SK-N-MC (cell line): Measurements from ENCODE around the gene NPBWR2.

Source experiments
- DNase-seq: peaks from one replicate; pipeline ENCODE4 v3.0.0-alpha.2; 2011; ENCODE audit warnings: low read depth, low spot score
- H3K27ac ChIP-seq: fragments of 200-600 bp; sonication (generic); 2 replicates; pipeline ENCODE4 v1.5.1; 2016; ENCODE audit warnings: mixed run types
- H3K36me3 ChIP-seq: fragments of 200-600 bp; sonication (generic); 2 replicates; pipeline ENCODE4 v1.6.1; 2017; ENCODE audit warnings: antibody characterized with exemption, low read length, mixed read lengths; ENCODE audit not compliant: insufficient read depth
- H3K4me3 ChIP-seq: fragments of 200-600 bp; sonication (generic); 2 replicates; pipeline ENCODE4 v1.5.1; 2016
- H3K9ac ChIP-seq: fragments of 200-600 bp; sonication (generic); 2 replicates; pipeline ENCODE4 v1.8.0; 2017; ENCODE audit warnings: mixed run types, mixed read lengths; ENCODE audit not compliant: insufficient read length
- H3K9me3 ChIP-seq: fragments of 200-600 bp; sonication (generic); 2 replicates; pipeline ENCODE4 v1.6.1; 2017; ENCODE audit warnings: low read depth, mild to moderate bottlenecking, antibody characterized with exemption, low read length, moderate library complexity, mixed read lengths
- EZH2 ChIP-seq: fragments of 200-600 bp; sonication (generic); IDR thresholded peaks from one replicate; pipeline ENCODE4 v1.6.1; 2017; ENCODE audit warnings: antibody characterized with exemption
- FOXP2 ChIP-seq: optimal IDR thresholded peaks from 2 replicates; pipeline ENCODE3; 2011; ENCODE audit warnings: mild to moderate bottlenecking, moderate library complexity; ENCODE audit not compliant: insufficient read depth; ENCODE audit errors: extremely low read length, control extremely low read depth
- POLR2AphosphoS5 ChIP-seq: IDR thresholded peaks from 2 replicates; pipeline ENCODE4 v1.6.1; 2012; ENCODE audit warnings: mild to moderate bottlenecking, low read depth, low read length, borderline replicate concordance

The NPBWR2 gene

DNA sequence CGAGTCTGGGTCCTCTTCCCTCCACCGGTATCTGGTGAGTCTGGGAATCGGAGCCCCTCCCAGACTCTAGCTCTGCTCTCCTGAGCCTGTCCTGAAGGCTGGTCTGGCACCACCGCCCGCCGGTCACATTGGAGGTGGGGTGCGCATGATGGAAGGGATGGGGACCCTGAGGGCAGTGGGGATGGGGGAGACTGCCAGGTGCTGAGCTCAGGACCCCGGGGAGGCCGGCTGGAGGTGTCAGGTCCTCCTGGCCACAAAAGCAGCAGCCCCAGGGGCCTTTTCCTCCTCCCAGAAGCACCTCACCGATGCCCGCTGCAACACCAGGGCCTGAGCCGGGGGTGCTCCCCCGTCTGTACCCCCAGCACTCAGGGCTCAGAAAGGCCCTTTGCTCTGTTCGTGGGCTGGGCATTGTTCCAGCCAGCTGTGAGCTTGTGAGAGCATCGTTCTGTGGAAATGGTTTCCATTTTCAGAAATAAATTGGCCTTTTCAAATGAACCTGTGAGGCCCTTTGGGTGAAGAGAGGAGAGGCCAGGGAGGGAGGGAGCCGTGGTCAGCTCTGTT is 2.5 kb upstream of the NPBWR2 start:
- no peaks in the 10 kb centered on the region for H3K36me3 ChIP-seq
- DNase-seq, result no peak
- no peak overlapping the region for H3K9ac ChIP-seq
- H3K27ac ChIP-seq, result no peak overlapping the region
- no peak overlapping the region for H3K4me3 ChIP-seq
- TF ChIP-seq FOXP2 (no peak), POLR2AphosphoS5 (no peak), EZH2 (no peak)
- H3K9me3 ChIP-seq, result no peaks in the 10 kb centered on the region

DNA sequence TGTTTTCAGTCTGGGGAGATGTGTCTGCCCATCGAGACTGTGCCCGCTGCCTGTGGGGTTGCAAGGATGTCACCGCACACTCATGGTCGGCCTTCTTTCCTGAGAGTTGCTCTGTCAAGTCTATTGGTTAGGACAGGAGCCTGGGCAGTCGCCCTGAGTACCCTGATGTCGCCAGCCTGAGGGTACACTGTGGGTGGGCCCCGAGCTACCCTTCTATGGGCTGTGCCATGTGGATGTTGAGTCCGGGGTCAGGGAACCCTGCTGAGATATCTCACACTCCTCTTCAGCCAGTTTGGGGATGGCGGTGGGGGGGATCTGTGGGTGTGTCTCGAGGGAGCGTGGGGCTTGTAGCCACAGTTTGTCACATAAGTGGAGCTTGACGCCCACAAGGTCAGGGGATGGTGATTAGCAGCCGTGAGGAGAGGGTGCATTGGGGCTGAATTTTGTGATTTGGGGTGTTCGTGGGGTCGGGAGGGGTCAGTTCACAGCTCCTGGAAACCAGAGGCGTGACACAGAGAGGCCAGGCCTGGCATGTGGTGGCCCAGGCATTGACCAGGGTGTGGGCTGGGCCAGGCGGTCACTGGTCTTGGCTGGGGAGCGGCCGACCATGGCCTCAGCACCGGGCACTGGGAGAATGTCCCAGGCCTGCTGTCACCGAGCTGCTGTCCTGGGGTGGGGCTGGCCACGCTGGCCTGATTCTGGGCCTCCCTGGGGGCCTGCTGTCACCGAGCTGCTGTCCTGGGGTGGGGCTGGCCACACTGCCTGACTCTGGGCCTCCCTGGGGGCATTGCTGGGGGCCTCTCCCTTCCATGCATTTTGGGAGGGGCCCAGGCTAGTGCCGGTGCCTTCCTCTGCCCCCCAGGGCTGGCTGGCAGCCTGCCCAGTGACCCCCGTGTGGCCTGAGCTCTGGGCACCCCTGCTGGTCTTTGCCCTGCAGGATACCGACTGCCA is 1.6 kb upstream of the NPBWR2 start:
- Histone ChIP-seq H3K27ac (no peak overlapping the region), H3K9me3 (no peaks in the 10 kb centered on the region), H3K9ac (no peak overlapping the region), H3K4me3 (no peak overlapping the region), H3K36me3 (no peaks in the 10 kb centered on the region)
- no peak for TF ChIP-seq EZH2
- DNase-seq, result no peak

DNA sequence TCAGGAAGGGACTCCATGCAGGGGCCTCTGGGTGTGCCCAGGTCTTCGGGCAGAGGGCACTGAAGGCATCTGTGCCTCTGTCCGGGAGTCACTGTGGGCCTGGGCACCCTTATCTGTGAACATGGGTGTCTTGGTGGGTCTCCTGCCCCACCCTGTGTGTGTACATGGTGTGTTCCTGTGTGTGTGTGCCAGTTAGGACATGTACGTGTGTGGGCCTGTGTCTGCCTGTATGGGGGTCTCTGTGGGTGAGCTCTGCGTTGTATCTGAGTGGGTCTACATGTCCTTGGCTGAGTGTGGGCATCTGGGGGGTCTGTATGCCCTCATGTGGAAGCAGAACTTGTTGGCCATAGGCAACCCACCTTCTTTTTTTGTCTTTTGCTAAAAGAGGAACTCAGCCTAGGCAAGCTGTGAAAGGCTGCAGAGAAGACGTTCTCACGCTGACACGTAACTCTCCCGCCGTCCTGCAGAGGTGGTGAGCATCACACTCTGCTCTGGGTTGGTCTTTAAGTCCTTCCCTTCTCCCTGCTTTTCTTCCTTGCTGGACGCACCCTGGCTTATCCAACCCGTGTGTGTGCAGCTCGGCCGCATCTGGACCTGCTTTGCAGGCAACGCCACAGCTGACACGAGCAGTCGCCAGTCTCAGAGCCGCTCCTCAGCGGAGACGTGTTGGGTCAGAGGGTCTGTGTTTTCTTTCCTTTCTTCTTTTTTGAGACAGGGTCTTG is 532 bp upstream of the NPBWR2 start:
- no peak for DNase-seq
- H3K9ac ChIP-seq, result no peak overlapping the region
- H3K9me3 ChIP-seq, result no peaks in the 10 kb centered on the region
- no peak for TF ChIP-seq EZH2
- TF ChIP-seq POLR2AphosphoS5, result no peak
- TF ChIP-seq FOXP2, result no peak
- H3K4me3 ChIP-seq, result no peak overlapping the region
- H3K27ac ChIP-seq, result no peak overlapping the region
- H3K36me3 ChIP-seq, result no peaks in the 10 kb centered on the region

DNA sequence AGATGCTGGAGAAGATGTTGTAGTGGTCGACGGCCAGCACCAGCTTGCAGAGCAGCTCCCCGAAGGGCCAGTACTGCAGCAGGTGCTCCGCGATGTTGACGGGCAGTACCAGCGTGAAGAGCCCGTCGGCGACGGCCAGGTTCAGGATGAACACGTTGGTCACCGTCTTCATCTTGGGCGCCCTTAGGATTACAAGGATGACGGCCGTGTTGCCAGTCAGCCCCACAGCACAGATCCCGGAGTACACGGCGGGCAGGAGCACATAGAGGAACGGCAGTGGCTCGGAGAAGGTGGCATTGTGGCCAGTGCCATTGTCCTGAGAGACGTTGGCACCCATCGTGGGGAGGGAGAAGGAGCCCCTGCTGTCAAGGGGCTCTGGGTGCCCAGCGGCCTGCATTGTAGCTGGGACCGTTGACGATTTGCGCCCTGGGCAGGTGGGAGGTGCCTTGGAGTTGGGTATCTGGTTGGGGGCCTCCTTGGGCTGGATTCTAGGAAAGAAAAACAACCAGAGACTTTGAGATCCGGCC is 867 bp downstream of the NPBWR2 start:
- Histone ChIP-seq H3K9ac (no peak overlapping the region), H3K9me3 (no peaks in the 10 kb centered on the region), H3K4me3 (no peak overlapping the region), H3K36me3 (no peaks in the 10 kb centered on the region), H3K27ac (no peak overlapping the region)
- DNase-seq, result no peak
- TF ChIP-seq EZH2 (no peak), FOXP2 (no peak), POLR2AphosphoS5 (no peak)

DNA sequence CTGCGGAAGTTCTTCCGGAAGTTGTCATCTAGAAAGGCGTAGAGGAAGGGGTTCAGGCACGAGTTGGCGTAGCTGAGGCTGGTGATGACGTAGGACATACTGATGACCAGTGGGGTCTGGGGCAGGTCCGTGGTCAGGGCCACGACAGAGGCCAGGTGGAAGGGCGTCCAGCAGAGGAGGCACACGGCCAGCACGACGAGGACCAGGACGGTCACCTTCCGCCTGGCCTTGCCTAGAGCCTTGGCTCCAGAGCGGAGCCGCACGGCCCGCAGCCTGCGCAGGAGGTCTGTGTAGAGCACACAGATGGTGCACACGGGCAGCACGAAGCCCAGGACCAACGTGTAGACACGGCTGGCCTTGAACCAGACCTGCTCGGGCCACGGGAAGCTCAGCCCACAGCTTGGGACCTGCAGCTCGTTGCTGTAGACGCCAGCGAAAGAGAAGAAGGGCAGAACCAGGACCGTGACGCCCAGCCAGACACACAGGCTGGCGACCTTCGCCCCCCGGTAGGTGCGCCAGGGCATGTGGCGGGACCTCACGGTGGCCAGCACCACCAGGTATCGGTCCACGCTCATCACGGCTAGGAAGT is 1.4 kb downstream of the NPBWR2 start:
- TF ChIP-seq POLR2AphosphoS5, result no peak
- no peak for TF ChIP-seq FOXP2
- no peak for TF ChIP-seq EZH2
- no peak for DNase-seq
- H3K36me3 ChIP-seq, result no peaks in the 10 kb centered on the region
- H3K9ac ChIP-seq, result no peak overlapping the region
- H3K9me3 ChIP-seq, result no peaks in the 10 kb centered on the region
- H3K27ac ChIP-seq, result no peak overlapping the region
- H3K4me3 ChIP-seq, result no peak overlapping the region

DNA sequence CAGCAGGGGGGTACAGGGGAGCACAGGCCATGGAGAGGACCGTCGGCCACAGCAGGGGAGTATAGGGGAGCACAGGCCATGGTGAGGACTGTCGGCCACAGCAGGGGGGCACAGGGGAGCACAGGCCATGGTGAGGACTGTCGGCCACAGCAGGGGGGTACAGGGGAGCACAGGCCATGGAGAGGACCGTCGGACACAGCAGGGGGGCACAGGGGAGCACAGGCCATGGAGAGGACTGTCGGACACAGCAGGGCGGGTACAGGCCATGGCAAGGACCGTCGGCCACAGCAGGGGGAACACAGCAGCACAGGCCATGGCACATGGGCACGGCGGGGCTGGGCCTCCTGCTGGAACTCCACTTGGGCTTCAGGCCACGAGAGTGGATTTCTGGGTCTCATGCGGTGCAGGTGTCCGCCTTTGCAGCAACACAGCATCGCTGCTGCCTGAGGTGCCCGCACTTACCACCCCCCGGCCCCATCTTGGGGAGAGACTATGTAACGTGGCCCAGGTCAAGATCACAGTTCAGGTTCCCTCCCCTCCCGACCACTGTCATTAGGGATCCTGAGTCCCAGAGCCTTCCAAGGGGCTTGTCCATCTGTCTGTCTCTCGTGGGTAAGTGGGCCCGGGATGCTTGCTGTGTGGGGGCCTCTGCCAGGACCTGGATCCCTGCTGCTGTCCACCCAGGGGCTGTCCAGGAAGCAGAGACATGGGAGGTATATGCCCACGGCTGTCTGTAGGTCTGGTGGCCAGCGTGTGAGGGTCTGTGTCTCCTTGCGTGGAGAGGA is 2.5 kb downstream of the NPBWR2 start:
- TF ChIP-seq EZH2 (no peak), FOXP2 (no peak), POLR2AphosphoS5 (no peak)
- H3K9ac ChIP-seq, result no peak overlapping the region
- no peak overlapping the region for H3K27ac ChIP-seq
- no peak for DNase-seq
- H3K9me3 ChIP-seq, result no peaks in the 10 kb centered on the region
- no peaks in the 10 kb centered on the region for H3K36me3 ChIP-seq
- no peak overlapping the region for H3K4me3 ChIP-seq

DNA sequence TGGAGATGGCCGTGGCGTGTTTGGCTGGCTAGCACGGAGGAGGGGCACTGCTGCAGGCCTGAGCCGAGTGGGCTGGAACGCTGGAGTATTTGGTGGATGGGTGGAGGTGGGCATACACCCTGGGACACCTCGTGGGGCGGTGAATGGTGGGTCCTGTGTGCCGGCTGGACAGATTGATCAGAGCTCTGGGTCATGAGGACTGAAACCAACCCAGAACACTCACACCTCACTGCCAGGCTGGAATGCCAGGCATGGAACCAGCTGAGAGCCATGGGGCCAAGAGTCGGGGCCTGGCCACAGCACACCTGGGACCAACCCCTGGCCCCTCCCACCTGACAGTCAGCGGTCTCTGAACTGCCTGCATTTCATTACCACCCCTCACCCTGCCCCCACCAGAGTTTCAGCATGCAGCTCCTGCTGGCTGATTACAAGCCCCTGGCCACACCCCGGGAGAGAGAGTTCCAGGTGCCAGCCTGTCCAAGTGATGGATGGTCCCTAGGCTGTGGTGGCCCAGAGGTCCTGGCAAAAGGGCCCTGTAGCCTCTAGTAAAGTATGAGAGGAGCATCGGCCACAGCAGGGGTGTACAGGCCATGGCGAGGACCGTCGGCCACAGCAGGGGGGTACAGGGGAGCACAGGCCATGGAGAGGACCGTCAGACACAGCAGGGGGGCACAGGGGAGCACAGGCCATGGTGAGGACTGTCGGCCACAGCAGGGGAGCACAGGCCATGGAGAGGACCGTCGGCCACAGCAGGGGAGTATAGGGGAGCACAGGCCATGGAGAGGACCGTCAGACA is 3.3 kb downstream of the NPBWR2 start:
- TF ChIP-seq POLR2AphosphoS5 (no peak), EZH2 (no peak), FOXP2 (no peak)
- H3K4me3 ChIP-seq, result no peak overlapping the region
- DNase-seq, result no peak
- no peaks in the 10 kb centered on the region for H3K9me3 ChIP-seq
- H3K9ac ChIP-seq, result no peak overlapping the region
- H3K36me3 ChIP-seq, result no peaks in the 10 kb centered on the region
- H3K27ac ChIP-seq, result no peak overlapping the region
